GM19025 (cell line): ENCODE data around the gene SMIM35.

ENCODE experiments used
- ATAC-seq: cut with Tn5 transposase; IDR thresholded peaks from one replicate; pipeline ENCODE4 v1.9.1; 2021; ENCODE audit warnings: mild to moderate bottlenecking, low read depth, moderate library complexity; ENCODE audit not compliant: unreplicated experiment

The SMIM35 gene

GRCh38 chr11:118111019-118111743 is 24.4 kb upstream of the SMIM35 start:
- ATAC-seq: no peak

GRCh38 chr11:118109231-118109630 is 22.5 kb upstream of the SMIM35 start:
- ATAC-seq: no peak

DNA sequence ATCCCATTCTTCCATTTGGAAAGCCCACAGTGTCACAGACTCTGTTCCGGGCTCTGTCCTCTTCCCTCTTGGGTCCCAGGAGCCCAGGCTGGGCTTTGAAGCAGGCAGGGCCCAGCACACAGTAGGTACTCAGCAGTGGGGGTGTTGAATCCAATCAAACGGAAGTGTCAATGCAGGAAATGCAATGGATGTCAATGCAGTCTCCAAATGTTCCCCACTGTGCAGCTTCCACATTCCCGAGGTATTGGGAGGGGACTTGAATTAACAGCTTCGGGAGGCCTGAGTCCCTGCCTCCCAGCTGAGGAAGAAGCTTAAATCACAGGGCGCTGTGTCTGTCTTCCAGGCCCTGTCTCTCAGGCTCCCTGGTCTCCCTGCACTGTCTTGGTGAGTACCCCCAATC is 21.8 kb upstream of the SMIM35 start:
- ATAC-seq: no peak

DNA sequence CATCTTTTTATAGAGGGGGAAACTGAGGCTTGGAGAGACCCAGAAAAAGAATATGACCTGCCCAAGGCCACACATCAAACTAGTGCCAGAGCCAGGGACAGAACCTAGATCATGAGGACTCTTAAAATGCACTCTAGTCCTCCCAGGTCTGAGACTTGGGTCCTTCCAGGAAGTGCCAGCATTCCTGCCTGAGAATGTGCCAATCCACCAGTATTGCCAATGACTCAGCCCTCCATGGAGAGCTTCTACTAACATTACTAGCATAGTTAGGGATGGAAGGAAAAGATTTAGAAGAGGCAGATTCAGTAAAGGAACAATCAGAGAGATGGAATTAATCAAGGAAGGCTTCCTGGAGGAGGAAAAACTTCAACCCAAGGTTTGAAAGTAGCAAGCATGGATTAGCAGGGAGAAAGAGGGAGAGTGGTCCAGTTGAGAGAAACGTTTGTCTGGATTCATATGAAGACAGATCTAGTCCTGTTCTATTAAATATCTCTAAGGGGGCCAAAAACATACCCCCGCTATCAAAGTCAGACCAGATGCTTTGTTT is 20.1 kb upstream of the SMIM35 start:
- no peak for ATAC-seq

- no peak for ATAC-seq
Observed at GRCh38 chr11:118105657-118106305, 19.0 kb upstream of the SMIM35 start.

DNA sequence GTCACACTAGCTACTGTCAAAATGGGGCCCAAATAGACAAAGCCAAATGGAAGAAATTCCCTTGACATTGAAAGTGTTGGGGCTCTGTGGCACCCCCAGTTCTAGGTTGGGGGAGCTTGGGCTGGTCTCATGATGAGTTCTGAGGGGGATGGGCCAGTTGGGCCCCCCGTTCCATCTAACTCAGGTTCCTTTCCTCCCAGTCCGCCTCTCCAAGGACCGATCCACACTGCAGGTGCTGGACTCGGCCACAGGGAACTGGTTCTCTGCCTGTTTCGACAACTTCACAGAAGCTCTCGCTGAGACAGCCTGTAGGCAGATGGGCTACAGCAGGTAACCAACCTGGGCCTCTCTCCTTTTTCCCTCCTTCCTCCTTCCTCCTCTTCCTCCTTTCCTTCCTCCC is 17.7 kb upstream of the SMIM35 start:
- no peak for ATAC-seq

DNA sequence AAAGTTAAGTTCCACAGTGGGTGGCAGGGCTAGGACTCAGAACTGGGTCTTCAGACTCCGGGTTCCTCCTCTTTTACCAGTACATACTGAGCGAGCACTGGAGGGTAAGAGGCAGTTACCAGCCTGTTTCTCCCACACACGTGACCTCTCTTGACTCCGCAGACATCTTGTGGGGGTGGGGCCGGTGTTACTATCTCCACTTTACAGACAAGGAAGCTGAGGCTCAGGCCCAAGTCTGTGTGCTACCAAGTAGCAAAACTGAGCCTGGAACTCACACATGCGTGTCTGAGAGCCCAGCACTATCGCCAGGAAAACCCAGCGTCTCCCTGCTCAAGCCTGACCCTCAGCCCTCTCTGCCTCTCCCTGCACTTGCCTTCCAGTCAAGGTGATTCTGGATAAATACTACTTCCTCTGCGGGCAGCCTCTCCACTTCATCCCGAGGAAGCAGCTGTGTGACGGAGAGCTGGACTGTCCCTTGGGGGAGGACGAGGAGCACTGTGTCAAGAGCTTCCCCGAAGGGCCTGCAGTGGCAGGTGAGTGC is 16.0 kb upstream of the SMIM35 start:
- no peak for ATAC-seq

DNA sequence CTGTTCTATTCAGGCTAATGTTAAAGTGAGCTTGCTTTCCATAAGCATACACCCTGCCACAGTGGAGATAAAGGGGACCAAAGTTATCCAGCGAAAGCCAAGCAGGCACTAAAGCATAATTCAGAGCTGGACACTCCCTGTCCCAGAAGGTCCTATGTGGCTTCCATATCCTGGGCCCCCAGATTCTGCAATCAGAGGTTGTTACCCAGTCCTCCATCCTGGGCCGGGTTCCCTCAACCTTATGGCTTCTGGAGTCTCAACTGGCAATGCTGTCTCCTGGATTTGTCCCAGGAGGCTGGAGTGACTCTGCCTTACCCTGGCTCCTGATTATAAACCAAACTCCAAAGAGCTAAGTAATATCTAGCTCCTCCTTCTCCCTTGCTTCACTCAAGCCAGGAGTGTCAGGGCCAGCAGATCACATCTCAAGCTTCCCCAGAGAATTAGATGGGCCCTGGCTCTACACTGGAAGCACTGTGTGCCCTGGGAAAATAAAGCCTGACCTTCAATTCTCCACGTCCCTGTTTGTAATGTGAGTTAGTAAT is 14.0 kb upstream of the SMIM35 start:
- ATAC-seq: no peak

GRCh38 chr11:118099838-118100556 is 13.2 kb upstream of the SMIM35 start:
- no peak for ATAC-seq

DNA sequence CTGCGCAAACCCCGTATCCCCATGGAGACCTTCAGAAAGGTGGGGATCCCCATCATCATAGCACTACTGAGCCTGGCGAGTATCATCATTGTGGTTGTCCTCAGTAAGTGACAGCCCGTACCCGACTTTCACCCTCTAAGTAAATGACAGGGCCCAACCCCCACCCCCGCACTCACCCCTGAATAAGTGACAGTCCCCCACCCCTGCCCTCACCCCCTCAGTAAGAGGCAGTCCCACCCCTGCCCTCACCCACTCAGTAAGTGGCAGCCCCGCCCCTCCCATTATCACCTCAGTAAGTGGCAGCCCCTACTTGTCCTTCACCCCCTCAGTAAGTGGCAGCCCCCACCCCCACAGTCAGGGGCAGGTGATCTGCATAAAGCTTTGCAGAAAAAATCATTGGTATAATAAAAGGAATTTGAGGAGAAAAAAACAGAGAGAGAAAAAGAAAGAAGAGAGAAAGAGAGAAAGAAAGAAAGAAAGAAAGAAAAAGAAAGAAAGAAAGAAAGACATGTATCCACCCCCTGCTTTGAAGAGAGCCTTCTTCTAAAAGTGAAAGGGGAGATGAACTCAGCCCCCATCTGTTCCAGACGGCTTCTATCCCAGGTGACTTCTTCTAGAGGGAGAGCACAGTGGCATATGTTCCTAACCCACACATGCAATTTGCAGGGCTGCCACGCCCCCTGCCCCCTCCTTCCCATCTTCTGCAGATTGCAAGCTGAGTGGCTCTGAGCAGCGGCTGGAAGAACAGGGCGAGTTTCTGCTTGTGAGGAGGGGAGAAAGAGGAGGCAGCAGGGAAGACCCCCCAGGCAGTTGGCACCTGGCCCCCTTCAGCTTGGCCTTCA is 12.5 kb upstream of the SMIM35 start:
- no peak for ATAC-seq

DNA sequence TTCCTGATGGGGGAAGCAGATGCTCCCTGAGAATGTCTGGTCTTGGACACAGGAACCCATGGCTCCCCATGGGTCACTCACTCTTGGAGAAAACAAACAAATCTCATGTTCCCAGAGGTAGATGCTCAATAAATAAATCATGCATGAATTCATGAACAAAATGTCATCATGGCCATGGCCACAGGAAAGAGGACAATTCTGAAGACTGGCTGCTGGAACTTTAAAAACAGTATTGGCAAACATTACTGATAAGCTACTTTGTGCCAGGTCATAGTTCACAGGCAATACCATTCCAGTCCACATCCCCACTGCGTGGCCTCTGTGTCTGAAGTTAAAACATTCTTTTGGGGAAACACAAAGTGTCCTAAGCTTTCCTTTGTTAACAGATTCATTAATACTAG is 9.2 kb upstream of the SMIM35 start:
- no peak for ATAC-seq

DNA sequence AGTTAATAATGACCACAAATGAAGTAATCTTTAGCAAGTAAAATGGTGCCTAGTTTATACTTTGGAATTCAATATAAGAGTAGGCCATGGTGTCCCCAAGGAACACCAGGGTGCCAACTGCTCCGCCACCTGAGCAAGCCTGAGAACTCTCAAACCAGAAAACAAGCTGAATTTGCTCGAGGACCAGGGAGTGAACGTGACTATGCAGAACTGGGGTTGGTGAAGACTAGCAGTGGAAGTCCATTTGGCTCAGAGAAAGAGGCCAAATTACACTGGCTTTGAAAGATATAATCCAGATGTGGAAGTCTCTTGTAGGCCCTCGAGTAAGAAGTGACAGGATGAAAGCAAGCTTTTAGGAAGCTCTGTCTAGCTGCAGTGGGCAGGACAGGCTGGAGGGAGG is 8.7 kb upstream of the SMIM35 start:
- no peak for ATAC-seq

DNA sequence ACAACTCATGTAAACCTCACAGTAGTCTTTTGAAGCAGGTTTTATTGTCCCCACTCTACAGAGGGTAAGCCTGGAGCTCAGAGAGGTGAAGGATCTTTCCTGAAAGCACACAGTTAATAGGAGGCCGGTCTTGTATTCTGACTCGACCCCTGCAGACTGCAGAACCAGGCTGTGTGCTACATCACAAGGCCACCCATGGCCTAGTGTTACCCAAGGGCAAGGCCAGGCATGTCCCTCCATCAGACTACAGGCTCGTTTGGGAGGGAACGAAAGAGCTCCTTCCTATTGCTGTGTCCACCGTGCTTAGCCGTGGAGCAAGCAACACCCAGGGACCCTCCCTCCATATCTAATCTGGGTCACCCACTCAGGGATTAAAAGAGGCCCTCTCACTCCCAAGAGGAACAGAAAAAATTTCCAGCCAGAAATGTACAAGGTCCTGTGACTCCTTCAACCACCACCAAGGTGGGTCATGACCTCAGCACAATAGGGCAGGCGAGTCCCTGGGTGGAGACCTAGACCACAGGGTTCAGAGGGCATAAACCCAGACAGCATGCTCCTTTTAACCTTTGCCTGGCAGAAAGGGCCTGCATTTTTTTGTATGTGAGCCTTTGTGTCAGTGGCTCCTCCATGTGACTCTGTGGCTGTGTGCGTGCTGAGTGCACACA is 6.3 kb upstream of the SMIM35 start:
- no peak for ATAC-seq

DNA sequence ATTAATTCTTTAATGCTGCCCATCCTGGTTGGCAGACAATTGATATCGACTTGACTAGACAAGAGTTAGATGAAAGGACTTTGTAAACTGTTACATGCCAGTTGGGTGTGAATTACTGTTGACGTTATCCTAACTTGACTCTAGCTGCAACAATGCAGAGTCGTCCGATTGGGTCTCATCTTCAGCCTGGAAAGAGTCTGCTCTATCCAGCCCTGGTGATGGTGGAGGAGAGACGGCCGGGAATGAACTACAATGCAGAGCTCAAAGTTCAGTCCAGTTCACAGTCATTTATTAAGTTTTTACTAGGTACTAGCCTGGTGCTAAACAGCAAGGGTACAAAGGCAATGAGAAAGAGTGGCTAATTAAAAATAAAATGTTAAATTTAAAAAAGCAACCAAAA is 4.9 kb upstream of the SMIM35 start:
- no peak for ATAC-seq

DNA sequence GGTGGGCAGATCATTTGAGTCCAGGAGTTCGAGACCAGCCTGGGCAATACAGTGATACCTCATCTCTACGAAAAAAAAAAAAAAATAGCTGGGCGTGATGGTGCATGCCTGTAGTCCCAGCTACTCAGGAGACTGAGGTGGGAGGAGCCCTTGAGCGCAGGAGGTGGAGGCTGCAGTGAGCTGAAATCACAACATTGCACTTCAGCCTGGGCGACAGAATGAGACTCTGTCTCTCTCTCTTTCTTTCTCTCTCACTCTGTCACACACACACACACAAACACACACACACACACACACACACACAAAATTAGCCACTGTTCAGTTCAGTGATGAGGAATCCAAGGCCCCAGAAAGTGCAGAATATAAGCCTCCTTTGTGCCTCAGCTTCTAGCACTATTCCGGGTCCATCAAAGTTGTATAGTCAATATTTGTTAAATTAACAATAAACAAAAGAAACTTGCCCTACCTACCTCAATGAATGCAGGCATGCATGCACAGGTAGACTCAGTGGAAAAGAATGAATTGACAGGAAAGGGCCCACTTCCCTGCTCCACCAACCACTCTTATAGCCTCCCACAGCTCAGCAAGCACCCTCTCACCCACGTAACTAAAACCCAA is 3.9 kb upstream of the SMIM35 start:
- no peak for ATAC-seq

DNA sequence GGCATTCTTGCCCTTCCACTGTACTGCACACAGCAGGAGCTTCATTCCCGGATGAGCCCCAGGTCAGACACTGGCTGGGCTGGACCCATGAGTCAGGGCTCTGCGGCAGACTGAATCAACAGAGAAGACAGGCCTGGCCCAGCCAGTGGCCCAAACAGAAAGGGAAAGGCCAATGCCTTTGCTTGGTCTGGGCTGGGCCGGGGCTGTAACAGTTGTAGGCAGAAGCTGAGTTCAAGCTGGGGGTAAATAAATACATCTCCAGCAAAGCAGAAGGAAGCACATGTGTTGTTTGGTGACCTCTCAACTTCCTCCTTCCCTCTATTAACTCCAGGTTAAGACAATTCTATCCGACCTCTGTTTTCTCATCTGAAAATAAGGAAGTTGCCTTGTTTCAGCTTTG is 1.8 kb upstream of the SMIM35 start:
- ATAC-seq: no peak

DNA sequence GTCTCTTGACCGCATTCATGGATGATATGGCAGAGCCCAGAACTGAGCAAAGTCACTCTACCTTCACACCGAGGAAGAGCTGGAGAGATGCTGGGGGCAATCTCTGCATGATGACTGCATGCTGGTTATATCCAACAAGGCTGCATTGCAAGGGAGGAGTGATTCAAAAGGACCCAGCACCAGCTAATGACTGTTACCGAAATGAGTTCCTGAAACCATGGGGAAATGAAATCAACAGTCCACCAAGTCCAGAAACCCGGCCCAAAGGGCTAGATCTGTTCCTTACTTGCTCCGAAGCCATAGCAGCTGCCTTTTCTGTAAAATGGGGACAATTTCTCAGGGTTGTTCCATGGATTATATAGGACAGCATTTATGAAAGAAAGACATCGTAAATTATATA is 1.2 kb upstream of the SMIM35 start:
- no peak for ATAC-seq

- no peak for ATAC-seq
Observed at GRCh38 chr11:118084656-118085055, 2.1 kb downstream of the SMIM35 start.

- no peak for ATAC-seq
Observed at GRCh38 chr11:118084247-118084646, 2.5 kb downstream of the SMIM35 start.
